ENCODE results near the gene FAM168B.

The FAM168B gene

GRCh38 chr2:131104487-131105155 lies 11.4 kb upstream of the FAM168B start:
- no peak for DNase-seq (ENCODE audit: low read depth)
- H3K4me3 ChIP-seq (ENCODE audit: low read depth, low read length): peak overlapping the region; percentile 96
- TF ChIP-seq CTCF (IDR thresholded peaks at IDR 0.05; ENCODE audit: low read depth, low read length, missing control alignments): no peak

- H3K4me3 ChIP-seq (ENCODE audit: low read depth, low read length): no peak overlapping the region
- DNase-seq (ENCODE audit: low read depth): no peak
- no peak for TF ChIP-seq CTCF (IDR thresholded peaks at IDR 0.05; ENCODE audit: low read depth, low read length, missing control alignments)
Measured at GRCh38 chr2:131103165-131103564, 9.9 kb upstream of the FAM168B start.

- H3K4me3 ChIP-seq (ENCODE audit: low read depth, low read length): no peak overlapping the region; the same call in 1 of the 2 replicates
Measured at GRCh38 chr2:131094463-131095281, 1.4 kb upstream of the FAM168B start.

GRCh38 chr2:131093696-131094462 lies 619 bp upstream of the FAM168B start:
- DNase-seq (ENCODE audit: low read depth): no peak
- peak overlapping the region; percentile 70 for H3K4me3 ChIP-seq (ENCODE audit: low read depth, low read length)
- TF ChIP-seq CTCF (IDR thresholded peaks at IDR 0.05; ENCODE audit: low read depth, low read length, missing control alignments): no peak

More at GRCh38 chr2:131094463-131095281, 1.4 kb upstream of the FAM168B start:
- TF ChIP-seq CTCF (IDR thresholded peaks at IDR 0.05; ENCODE audit: low read depth, low read length, missing control alignments): no peak
- DNase-seq (ENCODE audit: low read depth): no peak

- H3K4me3 ChIP-seq (ENCODE audit: low read depth, low read length): peak overlapping the region; percentile 70
- no peak for TF ChIP-seq CTCF (IDR thresholded peaks at IDR 0.05; ENCODE audit: low read depth, low read length, missing control alignments)
- DNase-seq (ENCODE audit: low read depth): no peak
Measured at GRCh38 chr2:131092458-131093005, 728 bp downstream of the FAM168B start.

- H3K4me3 ChIP-seq (ENCODE audit: low read depth, low read length): no peak overlapping the region
- DNase-seq (ENCODE audit: low read depth): no peak
- no peak for TF ChIP-seq CTCF (IDR thresholded peaks at IDR 0.05; ENCODE audit: low read depth, low read length, missing control alignments)
Measured at GRCh38 chr2:131085646-131086045, 7.6 kb downstream of the FAM168B start.
